Measurements from ENCODE around the gene TMEM8B.
A peak's percentile ranks its signal among the peaks of the same experiment; 100 is the strongest.
"Not testable (repeated sequence)": the region's sequence is repeated elsewhere in the genome, so short reads cannot be mapped to it uniquely, and the experiment has no call there.

The TMEM8B gene

GRCh38 chr9:35868933-35869332, 39.9 kb downstream of the TMEM8B start:
- no peak for DNase-seq (ENCODE audit: low spot score)

GRCh38 chr9:35869621-35870216, 40.7 kb downstream of the TMEM8B start:
- DNase-seq (ENCODE audit: low spot score) = no peak

- DNase-seq (ENCODE audit: low spot score) = no peak
Measured at GRCh38 chr9:35870351-35870923, 41.4 kb downstream of the TMEM8B start, which contains the start of gene OR13J1. OR13J1 (minus strand) TSS chr9:35870401; CDS start chr9:35870401, 0 bp downstream.

- no peak for DNase-seq (ENCODE audit: low spot score)
Measured at GRCh38 chr9:35871545-35871944, 42.5 kb downstream of the TMEM8B start.

- DNase-seq (ENCODE audit: low spot score) = no peak
Measured at GRCh38 chr9:35872505-35872904, 43.5 kb downstream of the TMEM8B start.

GRCh38 chr9:35882263-35882848, 53.3 kb downstream of the TMEM8B start:
- peak; percentile 74 for DNase-seq (ENCODE audit: low spot score)

- no peak for DNase-seq (ENCODE audit: low spot score)
Measured at GRCh38 chr9:35882996-35883395, 54.0 kb downstream of the TMEM8B start.

GRCh38 chr9:35884908-35885307, 55.9 kb downstream of the TMEM8B start:
- not testable (repeated sequence) for DNase-seq (ENCODE audit: low spot score)

GRCh38 chr9:35891646-35892045, 62.6 kb downstream of the TMEM8B start:
- no peak for DNase-seq (ENCODE audit: low spot score)

- DNase-seq (ENCODE audit: low spot score) = no peak
Measured at GRCh38 chr9:35892051-35892450, 63.0 kb downstream of the TMEM8B start.

- DNase-seq (ENCODE audit: low spot score) = no peak
Measured at GRCh38 chr9:35896570-35896969, 67.5 kb downstream of the TMEM8B start.

- not testable (repeated sequence) for DNase-seq (ENCODE audit: low spot score)
Measured at GRCh38 chr9:35897376-35898099, 68.5 kb downstream of the TMEM8B start.

GRCh38 chr9:35898337-35898736, 69.3 kb downstream of the TMEM8B start:
- DNase-seq (ENCODE audit: low spot score) = no peak

- no peak for DNase-seq (ENCODE audit: low spot score)
Measured at GRCh38 chr9:35899021-35899420, 70.0 kb downstream of the TMEM8B start.

- DNase-seq (ENCODE audit: low spot score) = peak; percentile 56
Measured at GRCh38 chr9:35903049-35903448, 74.0 kb downstream of the TMEM8B start.

GRCh38 chr9:35904338-35904737, 75.3 kb downstream of the TMEM8B start:
- DNase-seq (ENCODE audit: low spot score) = no peak

GRCh38 chr9:35905051-35905781, 76.2 kb downstream of the TMEM8B start:
- DNase-seq (ENCODE audit: low spot score) = no peak

GRCh38 chr9:35905912-35906679, 77.1 kb downstream of the TMEM8B start, which contains the start of gene HRCT1:
HRCT1 (plus strand) TSS chr9:35906202; CDS start chr9:35906288, 86 bp downstream.
- DNase-seq (ENCODE audit: low spot score) = peak; percentile 73

- DNase-seq (ENCODE audit: low spot score) = no peak
Measured at GRCh38 chr9:35906923-35907699, 78.1 kb downstream of the TMEM8B start.

GRCh38 chr9:35907711-35908503, 78.9 kb downstream of the TMEM8B start:
- peak; percentile 68 for DNase-seq (ENCODE audit: low spot score)

Measured in HuH-7.5 (cell line).